Dermis microvascular lymphatic vessel endothelial cell (primary cell): ENCODE data around the gene MOB3B. TPM values are rescaled to one million over a fixed set of nuclear protein-coding genes. Genes with fewer than 3 reads are reported as not detected.
A peak's percentile ranks its signal among the peaks of the same experiment; 100 is the strongest.
"Not testable (repeated sequence)": the region's sequence is repeated elsewhere in the genome, so short reads cannot be mapped to it uniquely, and the experiment has no call there.

ENCODE experiments used
- DNase-seq, 2 donors: peaks; one replicate each; pipeline versions ENCODE4 v3.0.0 to v3.0.0-alpha.2; 2010; ENCODE audit warnings: low read depth in 2 of 2
- total RNA-seq: library from RNA; depleted of rRNA; stranded (reverse); fragments of >200 nt; gene quantifications from 2 replicates; pipeline ENCODE4 v1.2.1, GENCODE V29; 2014

The MOB3B gene
- total RNA-seq, 1 donor from 2014 or later, result 1.4 TPM

DNA sequence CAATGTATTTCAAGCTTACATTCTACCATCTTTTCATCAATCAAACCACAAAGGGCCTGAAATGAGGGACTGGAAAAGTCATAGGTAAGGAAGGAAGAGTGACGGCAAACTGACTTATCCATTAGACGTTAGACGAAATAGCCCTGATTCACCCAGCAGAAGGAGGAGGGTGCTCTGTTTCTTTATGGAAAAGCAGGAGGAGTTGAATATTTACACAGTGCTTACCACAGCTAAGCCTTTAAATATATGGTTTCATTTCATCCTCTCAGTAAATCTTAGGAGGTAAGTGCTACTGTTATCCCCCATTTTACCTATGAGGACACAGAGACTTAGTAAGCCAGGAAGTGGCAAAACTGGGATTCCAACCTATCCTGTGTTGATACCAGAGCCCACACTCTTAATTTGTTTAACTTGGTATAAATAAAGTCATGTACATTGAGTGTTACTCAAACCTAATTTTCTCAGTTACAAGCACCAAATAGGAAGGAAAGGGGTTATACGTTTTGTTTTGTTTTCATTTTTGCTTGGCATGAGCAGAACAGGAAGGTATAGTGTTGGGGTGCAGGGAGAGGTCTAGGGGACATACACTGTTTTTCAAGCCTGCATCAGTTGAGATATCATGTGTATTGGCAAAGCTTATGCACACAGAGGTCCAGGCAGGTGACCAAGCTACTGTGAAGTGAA, 103.6 kb downstream of the MOB3B start:
- no peak for DNase-seq

DNA sequence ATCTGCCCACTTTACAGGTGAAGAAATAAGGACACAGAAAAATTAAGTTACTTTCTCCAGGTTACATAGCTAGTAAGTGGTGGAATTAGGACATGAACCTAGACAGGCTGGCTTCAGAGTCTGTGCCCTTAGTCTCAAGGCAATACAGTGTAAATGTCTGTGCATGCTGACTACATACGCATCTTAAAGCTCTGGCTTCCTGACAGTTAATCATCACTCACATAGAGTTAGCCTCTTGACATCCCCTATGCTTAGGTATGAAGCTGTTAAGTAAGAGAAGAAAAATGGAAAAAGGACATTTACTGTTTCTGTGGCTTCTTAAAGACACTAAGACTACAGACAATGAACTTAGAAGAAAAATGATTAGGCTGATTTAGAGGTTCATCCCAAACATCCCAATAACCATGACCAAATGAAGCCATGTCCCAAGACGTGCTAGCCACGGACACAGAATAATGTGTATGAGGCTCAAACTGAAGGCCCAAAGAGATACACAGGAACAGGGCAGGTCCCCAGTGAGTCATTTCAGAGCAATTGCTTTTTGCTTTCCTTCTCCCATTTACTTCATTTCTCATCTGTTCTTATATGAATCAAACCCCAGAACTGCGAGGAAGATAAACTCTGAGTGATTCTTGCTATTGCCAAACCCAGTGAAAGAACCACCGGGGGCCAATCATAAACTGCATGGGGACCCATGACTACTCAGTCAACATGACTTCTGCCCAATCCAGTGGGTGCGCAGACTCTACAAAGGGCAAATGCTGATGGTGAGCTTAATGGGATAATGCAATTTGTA, 105.5 kb downstream of the MOB3B start:
- DNase-seq, result no peak

DNA sequence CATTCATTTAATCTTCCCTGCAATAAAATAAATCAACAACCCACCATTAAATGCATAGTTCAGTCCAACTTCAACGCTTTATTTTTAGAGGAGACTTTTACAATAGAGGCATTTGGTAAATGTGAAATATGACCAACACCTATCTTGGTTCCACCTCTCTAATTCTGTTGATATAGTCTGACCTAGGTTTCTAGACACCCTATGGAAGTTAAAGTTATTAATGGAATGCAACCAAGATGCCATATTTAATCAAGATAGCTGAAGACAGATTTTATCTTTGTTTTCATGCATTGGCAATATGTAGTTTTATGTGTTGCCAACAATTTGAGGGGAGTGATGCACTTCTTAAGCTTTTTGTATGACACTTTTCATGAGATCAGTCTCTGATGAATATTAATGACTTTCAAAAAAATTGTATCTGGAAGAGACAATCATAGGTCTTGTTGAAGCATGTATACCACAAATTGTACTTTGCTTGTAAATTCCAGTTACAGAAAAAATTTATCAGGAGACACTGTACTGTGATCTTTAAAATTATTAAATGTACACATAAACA, 107.3 kb downstream of the MOB3B start:
- DNase-seq, result no peak

DNA sequence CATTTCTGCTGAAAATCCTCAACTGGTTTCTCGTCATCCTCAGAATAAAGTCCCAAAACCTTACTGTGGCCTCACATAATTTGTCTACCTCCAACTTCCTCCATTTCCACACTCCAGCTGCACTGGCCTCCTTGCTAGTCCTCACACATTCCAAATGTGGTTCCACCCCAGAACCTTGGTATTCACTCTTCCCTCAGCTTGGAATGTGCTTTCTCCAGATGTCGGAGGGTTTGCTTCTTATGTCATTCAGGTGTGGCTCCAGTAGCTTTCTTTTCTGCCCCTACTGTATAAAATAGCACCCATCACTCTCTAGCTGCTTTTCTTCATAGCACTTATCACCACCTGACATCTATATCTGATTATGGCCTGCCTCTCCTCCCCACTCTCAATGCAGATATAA, 108.0 kb downstream of the MOB3B start:
- no peak for DNase-seq

DNA sequence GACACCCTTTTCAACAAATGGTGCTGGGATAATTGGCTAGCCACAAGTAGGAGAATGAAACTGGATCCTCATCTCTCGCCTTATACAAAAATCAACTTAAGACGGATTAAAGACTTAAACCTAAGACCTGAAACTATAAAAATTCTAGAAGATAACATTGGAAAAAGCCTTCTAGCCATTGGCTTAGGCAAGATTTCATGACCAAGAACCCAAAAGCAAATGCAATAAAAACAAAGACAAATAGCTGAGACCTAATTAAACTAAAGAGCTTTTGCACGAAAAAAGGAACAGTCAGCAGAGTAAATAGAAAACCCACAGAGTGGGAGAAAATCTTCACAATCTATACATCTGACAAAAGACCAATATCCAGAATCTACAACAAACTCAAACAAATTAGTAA, 110.1 kb downstream of the MOB3B start:
- DNase-seq, result not testable (repeated sequence)

DNA sequence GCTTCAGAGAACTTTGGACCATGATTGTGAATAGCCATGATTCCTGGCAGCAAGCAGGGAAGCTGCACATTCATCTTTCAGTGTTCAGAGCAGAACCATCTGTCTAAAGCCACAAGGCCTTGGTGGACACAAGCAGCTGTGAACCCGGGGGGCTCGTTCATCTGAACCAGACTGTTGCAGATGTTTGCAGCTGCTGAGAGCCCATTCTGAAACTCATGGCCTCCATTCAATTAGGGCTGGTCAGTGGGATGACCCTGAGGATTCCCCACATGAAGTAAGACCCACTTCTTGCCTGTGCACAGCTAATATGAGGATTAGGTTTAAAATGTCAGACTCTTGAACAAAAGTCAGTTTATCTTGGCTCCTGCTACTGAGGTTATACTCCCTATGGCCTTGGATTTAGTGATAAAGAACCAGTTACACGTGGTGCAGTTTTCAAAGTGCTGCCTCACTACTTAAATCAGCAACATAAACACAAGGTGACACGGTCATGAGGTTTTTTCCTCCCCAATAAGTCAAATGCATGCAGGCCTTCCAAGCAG, 115.3 kb downstream of the MOB3B start:
- no peak for DNase-seq

DNA sequence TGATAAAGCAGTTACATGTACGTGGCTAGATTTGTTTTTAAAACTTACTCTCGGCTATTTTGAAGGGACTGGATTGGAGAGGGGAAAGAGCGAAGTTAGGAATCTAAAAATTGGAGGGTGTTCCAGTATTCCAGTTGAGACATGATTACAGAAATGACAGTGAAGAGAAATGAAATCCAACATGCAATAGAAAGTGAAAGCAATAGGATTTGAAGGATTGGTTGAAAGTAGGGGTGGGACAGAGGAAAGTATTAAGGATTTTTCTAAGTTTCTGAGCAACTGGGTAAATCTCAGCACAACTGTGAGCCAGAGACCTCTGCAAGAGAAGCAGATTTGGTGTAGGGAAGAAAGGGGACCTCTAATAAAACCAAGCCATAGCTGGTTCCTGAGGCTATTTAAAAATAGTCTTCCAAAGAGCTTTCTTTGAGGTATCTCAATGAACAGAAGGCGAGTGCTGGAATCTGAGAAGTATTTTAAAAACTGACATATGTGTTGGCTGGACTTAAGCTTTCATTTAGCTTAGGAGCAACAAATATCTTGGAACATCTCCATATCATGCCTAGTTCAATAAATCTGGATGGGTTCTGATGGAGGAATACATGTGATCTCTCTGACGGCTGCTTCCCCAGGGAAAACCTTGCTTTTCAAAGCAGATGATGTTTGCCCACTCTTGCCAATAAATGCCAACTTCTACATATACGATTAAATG, 115.9 kb downstream of the MOB3B start:
- DNase-seq, result no peak

DNA sequence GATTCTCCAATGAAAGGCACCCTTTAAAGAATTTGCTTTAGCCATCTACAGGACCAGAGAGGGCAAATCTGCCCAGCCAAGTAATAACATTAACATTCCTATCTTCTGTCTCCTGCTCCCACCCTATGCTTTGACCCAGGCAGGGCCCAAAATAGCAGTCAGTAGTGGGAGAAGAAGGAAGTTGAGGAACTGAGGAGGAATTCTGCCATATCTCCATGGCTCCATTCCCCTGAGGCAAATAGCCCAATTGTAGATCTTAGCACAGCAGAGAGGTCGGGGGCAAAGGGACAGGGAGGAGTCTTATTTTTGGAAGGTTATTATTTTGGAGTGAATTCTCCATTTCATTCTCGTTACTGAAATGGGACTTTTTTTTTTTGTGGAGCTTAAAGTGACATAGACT, 116.7 kb downstream of the MOB3B start:
- no peak for DNase-seq

DNA sequence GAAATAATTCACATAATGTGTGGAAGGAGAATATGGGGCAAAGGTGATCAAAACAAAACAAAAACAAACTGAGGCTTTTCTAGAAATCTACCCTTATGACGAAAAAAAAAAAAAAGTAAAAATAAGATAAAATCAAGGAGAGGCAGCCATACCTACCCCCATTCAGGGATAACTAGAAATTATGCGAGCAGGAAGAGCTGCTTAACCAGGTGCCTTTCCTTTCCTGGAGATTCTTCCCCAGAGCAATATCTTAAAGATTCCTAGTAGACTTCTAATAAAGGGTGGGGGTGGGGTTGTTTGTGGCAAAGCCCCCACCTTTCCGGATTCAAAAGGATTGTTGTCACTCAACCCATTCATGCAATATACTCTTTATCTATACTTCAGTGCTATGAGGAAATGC, 117.5 kb downstream of the MOB3B start:
- no peak for DNase-seq

DNA sequence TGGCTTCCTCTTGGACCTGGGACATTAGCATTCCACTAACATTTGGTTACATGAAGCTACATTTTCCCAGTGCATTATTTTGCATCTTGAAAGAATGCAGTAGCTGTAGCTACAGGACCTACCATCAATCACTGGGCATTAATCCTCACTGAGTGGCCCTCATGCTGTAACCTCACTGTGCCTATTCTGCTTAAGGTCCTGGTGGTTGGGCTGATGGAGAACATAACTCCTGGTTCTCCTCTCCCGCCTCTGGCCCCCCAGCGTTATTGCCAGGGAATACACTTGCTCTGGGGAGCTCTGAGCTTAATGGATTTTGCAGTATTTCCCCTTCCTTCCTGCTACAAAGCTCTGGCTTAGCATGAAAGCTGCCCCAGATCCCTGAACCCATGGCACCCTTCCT, 121.1 kb downstream of the MOB3B start:
- DNase-seq, result no peak

DNA sequence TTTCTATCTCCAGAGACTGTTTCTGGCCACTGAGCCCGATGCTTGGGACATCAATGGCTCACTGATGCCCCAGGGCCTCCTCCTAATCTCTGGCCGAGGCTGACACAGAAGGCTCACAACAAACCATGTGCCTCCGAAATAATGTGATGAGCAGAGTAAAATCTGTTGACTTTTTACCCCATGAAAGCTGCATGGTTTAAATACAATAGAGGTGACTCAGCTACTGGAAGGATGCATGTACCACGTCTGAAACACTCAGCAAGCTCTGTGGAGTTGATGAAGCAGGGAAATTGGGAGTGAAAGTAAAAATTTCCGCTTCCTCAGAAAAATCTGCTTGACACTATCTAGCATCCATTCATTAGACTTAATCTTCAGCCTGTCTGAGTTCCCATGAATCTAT, 121.6 kb downstream of the MOB3B start:
- peak in 1 of 2 donors; percentile 43 for DNase-seq

DNA sequence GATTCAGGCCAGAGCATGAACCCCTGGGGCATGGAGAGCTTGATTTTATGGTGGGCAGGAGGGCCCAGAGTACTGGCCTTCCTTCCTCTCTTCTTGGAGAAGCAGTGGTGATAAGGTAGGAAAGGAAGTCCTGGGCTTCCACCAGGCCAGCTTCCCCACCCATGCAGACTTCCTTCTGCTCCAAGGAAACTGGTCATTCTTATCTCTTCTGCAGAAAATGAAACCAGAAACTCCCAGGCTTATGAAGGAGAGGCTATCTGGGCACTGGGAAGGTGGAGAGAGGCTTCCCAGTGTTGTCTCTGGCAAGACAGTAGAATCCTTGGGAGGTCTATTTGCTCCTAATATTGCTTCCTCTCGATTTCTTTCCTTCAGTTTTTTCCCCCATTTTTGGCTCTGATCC, 122.1 kb downstream of the MOB3B start:
- DNase-seq, result no peak

DNA sequence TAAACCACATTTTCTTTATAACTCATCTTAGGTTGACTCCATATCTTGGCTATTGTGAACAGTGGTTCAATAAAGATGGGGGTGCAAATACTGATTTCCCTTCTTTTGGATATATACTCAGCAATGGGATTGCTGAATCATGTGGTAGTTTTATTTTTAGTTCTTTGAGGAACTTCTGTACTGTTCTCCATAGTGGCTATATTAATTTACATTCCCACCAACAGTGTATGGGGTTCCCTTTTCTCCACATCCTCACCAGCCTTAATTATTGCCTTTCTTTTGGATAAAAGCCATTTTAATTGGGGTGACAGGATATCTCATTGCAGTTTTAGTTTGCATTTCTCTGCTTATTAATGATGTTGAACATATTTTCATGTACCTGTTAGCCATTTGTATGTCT, 125.0 kb downstream of the MOB3B start:
- no peak for DNase-seq

DNA sequence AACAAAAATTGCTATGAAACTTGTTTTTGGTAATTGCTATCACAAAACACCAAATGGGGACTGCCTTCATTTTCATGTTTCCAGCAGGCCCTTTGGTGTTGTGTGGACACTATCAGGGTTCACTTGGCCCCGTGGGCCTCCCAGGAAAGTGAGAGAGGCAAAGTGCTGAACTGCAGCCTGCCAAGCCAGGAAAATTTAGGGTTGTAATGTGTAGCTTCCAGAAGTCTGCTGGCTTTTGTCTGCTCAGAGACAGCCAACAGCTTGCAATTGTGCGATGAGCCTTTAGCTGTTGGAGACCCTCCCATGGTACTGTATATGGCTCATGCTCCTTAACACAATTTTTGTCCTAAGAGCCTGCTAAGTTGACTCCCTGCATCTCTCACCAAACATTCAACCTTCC, 127.0 kb downstream of the MOB3B start:
- DNase-seq, result no peak

DNA sequence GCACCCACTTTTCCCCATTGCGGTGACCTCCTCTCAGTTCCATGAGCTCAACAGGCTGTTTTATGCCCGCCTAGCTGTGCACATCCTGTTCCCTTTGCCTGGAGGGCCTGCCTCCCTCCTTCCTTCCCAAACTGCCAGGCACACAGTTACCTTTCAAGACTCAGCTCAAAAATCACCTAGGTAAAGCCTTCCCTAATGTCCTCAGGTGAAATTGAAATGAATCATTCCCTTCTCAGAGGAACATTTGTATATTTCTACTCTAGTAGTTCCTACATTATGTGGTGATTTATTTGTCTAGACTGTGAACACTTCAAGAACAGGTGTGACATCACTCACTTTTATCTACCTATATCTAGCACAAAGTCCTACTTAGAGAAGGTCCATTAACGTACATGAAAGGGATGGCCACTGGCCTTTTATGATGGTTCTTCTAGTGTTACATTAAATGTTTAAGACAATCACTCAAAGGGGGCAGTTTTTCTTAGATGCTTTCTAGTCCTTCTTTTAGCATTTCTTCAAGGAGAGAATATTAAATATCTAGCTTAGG, 129.2 kb downstream of the MOB3B start:
- no peak for DNase-seq

DNA sequence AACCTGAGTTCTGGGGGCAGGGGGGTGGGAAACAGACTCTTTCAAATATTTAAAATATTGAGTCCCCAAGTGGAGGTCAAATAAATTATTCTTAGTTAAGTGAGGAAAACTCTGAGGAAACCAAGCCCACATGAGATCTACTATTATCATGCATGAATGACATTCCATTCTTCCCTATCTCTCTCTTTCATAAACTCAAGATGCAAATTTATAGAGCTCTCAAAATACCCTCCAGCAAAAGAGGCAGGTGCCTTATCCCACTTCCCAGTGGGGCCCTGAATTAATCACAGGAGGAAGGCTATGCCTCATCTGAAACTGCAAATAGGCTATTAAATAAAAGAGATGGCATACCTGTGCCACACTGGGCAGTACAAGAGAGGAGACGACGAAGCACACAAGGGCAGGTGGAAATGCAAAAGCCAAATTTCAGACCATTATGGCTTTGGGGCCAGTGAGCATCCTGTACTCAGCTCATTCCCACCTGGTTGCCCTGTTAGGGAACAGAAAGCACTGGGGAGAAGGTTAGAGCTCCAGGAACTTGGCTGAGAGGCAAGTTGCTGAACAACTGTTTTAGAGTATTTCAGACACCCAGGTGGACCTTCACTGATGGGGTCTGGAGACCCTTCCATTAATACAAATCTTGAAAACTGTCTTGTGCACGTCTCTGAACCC, 130.5 kb downstream of the MOB3B start:
- DNase-seq, result no peak

DNA sequence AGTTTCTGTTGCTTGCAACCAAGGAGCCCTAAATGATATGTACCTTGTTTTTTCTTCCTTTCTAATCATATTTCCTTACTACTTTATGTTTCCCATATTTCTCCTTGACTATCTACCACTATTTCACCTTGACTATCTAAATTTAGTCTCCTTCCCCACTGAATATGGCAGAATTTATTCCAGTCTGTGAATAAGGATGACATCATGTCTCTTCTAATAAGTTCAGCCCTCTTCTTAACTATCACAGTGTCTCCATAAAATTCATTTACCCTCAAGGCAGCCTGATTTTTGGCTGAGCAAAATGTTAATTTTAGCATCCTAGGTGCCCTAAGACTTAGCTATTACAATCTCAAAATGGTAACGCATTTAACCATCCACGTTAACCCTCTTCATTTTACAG, 133.1 kb downstream of the MOB3B start:
- DNase-seq, result no peak

DNA sequence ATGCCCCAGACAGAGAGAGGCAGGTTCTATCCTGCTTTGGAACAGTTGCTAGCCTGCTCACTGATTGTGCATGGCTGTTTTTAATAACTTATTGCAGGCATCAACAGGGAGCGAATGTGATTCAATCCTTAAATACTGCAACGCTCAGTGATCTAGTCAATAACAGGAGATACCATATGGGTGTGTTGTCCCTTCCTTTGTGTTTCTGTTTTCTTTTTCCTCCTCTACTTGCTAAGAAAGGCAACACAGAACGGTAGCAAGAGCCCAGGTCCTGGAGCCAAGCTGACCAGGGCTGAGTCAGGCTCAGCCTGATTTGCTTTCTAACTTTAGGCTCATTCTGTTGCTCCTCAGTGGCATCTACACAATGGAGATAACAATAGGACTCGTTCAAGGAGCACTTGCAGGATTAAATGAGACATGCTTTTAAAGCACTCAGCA, 134.1 kb downstream of the MOB3B start:
- DNase-seq, result peak in 1 of 2 donors; percentile 35

DNA sequence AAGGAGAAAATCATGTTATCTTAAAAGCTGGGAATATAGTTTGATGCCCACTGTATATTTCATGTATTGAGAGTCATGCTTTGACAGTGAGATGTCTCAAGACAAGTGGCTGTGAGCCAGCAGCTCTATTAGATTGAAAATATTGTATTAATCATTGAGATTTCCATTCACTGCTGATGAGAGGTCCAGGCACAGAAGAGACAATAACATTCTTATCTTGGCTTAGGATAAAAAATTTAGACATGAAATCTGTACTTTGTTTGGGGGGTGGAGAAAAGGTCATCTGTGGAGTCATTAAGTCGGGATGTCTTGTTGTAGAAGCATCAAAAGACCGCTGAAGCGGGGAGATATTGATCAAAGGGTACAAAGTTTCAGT, 134.8 kb downstream of the MOB3B start:
- DNase-seq, result no peak

DNA sequence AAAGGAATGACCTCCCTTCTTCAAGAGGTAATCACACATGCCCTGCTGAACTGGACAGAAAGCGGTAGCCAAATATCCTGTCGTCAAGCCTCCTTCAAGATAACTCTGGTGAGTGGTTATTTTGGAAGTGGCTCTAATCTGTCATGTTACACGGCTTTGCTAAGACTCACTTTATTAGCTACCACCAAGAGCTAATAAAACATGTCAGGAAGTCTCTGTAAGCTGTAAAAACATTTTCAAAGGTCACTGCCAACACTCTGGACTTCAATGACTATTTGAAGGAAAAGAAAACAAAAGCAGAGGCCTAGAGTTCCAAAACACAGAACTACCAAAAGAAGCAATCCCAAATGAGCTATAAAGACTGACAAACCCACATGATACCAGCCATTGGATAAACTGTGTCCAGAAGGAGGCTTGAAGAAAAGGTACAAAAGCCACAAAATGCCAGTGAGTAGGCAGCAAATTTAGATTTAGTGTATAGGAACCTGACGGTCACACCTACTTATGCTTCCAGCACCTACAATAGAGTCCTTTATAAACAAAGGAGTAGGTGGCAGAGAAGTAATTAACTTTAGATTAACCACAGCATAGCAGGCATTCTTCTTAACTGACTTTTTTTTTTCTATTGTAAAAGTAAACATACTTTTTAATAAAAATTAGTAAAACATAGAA, 135.3 kb downstream of the MOB3B start:
- DNase-seq, result peak; percentile 85 to 92
